HG03442 (cell line): ENCODE data around the gene GPR180.
A peak's percentile ranks its signal among the peaks of the same experiment; 100 is the strongest.
"Not testable (repeated sequence)": the region's sequence is repeated elsewhere in the genome, so short reads cannot be mapped to it uniquely, and the experiment has no call there.

Source experiments
- ATAC-seq: cut with Tn5 transposase; IDR thresholded peaks from one replicate; pipeline ENCODE4 v1.9.1; 2021; ENCODE audit warnings: mild to moderate bottlenecking, moderate library complexity; ENCODE audit not compliant: unreplicated experiment

Gene GPR180

DNA sequence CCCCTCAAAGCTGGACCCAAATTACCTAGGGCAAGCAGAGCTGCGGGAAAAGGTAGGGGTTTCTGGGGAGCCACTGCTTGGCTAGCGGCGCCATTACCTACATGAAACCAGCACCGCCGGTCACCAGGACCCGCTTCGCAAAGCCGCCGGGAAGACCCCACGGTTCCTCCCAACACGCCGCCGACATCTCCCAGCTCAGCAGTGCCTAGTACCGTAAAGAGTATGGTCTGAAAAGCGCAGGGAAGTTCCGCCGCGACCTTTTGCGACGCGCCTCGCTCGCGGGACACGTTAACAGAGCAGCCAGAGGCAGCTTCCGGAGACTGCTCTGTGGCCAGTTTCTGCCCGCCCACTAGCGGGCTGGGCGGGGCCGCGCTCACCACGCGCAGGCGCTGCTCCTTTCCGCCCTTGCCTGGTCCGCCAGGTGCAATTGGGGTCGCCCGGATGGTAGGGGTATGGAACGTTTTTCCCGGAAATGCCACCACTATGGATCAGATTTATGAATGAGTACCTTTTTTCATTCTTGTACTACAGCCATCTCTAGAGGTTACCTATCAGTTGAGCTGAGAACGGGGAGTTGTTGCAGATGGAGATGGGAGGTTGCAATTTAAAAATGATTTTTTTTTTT, 5.6 kb upstream of the GPR180 start, which contains the start of gene TGDS:
Gene TGDS (minus strand): TSS at position 203 of the 625 bp plus-strand sequence. CDS start 16 bp downstream, at position 187.
- peak; percentile 95 for ATAC-seq

DNA sequence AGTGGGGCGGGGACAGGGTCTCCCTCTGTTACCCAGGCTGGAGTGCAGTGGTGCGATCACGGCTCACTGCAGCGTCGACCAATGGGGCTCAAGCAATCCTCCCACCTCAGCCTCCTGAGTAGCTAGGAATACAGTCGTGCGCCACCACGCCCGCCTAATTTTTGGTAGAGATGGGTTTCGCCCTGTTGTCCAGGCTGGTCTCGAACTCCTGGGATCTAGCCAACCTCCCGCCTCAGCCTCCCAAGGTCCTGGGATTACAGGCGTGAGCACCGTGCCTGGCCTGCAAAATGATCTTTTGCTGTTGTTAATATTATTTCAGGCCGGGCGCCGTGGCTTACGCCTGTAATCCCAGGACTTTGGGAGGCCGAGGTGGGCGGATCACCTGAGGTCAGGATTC, 5.1 kb upstream of the GPR180 start:
- no peak for ATAC-seq

DNA sequence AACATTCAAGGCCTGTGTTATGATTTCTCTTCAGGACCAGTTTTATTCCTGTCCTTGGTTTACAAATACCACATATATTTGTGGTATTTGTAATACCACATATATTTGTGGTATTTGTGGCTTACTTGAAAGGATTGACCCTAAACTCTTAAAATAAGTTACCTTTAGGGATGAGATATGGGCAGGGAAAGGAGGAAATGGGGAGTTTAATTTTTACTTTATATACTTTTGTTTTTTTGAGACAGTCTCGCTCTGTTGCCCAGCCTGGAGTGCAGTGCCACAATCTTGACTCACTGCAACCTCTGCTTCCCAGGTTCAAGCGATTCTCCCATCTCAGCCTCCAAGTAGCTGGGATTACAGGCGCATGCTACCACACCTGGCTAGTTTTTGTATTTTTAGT, 3.4 kb upstream of the GPR180 start:
- ATAC-seq, result no peak

DNA sequence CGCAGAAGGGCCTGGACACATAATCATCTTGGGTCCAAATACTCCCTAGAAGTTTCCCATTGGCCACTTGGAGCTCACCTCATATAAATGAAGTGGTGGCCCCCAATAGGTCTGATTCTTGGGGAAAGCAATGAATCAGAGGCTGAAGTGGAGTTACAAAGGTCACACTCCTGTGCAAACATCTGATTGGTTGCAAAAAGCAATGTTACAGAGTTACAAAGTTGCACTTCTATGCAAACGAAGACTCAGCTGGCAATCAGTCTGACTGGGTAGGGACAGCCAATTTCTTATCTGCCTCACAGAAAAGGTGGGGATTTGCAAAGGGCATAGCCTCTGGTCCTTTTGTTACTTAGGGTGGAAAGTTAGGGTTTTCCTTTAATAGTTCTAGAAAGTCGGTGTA, 1.8 kb upstream of the GPR180 start:
- ATAC-seq, result no peak

DNA sequence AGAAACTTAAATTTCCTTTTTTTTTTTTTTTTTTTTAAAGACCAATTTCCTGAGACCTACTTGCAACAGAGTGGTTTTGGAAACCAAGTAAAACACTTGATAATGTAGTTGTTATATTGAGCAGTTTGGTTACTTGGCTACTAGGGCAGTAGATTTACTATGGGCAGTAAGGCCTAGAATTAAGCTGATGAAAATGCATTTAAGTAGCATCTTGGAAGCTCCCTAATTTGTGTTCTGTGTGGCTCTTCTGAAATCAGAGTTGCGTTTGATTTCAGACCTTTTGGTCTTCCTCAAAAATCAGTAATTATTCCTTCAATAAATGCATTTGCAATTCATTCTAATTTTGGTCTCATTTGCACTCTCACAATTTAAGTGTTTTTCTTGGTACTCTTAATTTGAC, 810 bp downstream of the GPR180 start:
- ATAC-seq, result no peak

GRCh38 chr13:94607056-94607455, 5.4 kb downstream of the GPR180 start:
- no peak for ATAC-seq

DNA sequence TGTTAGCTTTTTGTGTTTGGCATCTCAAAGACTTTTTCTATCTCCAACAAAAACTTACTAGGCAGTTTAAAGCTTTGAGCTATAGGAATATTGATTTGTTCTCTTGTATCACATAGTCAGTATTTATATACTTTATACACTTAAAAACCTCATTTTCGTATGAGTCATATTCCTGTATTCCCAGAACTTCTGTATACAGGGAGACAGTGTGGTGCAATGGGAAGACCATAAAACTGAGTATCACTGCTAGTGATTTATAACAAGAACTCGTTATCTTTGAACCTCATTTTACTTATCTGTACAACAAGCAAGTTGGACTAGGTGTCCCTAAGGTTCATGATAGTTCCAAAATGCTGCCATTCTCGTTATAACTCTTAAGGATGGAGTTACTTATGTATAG, 6.3 kb downstream of the GPR180 start:
- no peak for ATAC-seq

DNA sequence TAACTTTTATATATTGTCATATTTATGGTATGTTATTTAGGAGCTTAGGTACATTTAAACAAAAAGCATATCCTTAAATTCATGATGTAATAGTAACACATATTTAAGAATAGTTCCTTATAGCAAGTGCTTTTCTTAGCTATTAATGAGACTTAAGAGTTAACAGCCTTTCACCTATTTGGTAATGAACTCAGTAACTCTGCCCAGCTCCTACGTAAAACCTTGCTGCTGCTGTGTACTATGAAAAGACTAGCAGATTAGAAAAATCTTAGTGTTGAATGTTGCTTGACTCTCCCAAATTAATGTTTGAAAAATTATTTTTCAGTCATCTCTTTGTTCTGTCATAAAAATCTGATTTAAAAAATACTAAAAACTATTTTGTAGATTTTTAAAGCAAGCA, 6.9 kb downstream of the GPR180 start:
- ATAC-seq, result no peak

DNA sequence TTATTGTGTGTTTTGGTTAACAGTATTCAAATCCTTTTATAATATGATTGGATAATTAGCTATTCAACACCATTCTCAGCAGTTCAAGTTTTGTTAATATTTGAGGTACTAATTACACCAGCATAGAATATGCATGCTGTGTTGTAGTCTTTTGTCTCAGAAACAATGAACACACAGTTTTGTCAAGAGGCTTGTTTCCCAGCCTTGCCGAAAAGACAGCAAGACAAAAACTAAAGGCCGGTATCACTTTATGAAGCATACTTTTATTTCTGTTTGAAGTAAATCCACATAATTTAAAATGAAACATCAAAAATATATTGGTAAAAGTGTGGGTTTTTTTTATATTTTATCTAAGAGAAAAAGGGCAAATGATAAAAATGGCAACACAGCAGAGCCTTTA, 7.5 kb downstream of the GPR180 start:
- no peak for ATAC-seq

GRCh38 chr13:94610475-94610874, 8.8 kb downstream of the GPR180 start:
- ATAC-seq, result no peak

DNA sequence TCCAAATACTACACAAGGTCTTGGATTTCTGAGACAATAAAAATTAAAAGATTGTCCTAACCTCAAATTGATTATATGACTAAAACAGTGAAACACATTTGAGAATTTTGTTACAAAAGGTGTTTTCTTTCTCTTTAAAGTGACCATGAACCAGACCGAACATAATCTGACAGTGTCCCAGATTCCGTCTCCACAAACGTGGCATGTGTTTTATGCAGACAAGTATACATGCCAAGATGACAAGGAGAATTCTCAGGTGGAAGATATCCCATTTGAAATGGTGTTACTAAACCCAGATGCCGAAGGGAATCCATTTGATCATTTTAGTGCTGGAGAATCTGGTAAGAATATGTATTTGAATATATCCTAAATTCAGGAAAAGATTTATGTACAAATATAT, 10.4 kb downstream of the GPR180 start:
- no peak for ATAC-seq

DNA sequence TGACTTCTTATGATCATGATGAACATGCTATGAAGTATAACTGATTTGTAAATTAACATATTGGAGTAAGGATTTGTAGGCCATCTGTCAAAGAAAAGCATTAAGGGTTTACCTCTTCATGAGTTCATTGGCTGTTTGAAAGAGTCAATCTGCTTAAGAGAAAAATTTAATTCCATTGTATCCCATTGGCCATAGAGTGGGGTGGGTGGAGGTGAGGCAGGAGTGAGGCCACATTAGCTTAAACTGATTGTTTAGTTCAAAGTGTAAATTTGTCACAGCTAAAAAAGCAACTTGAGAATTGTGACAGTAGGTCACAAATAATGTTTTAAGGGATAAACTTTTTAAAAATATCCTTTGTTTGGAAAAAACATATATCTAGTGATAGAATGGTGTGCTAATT, 11.4 kb downstream of the GPR180 start:
- no peak for ATAC-seq

GRCh38 chr13:94617389-94618000, 15.8 kb downstream of the GPR180 start:
- peak; percentile 47 for ATAC-seq

DNA sequence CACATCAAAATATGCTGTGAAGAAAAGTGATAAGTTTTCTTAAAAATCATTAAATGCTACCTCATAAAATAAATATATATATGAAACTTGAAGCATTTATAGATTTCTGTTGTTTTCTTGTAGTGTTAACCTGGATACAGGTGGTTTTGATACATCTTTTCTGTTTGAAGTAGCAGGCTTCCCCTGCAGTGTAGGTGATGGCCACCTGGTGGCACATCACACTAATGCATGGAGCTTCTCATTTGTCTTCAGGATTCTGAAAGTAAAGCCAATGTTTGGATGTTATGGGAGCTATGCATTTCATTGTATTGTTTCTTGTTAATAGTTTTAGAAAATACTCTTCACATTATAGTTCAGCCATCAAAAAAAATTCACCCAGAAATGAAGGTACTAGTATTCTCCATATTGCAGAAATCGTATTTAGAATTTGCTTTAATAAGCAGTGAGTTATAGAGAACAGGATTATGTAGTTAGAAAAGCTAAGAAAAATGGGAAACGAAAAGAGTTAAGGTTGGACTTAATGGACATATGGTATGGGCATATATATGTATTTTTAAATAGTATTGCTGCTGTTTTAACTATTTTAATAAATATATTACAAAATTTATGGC, 18.7 kb downstream of the GPR180 start:
- peak; percentile 91 for ATAC-seq

DNA sequence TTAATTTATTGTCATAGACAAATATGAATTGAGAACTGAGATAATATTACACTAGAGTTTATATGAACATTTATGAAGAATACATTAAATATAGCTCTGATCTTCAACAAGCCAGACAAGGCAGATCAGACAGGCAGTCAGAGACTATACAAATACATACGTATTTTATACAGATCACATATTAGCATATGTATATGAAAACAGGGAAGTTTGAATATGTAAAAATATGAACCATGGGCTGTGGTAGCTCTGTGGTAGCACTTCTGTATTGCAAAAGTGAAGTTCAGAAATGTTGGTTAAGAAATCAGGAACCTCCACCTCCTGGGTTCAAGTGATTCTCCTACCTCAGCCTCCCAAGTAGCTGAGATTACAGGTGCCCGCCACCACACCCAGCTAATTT, 20.7 kb downstream of the GPR180 start:
- ATAC-seq, result no peak

GRCh38 chr13:94623316-94623715, 21.7 kb downstream of the GPR180 start:
- no peak for ATAC-seq

GRCh38 chr13:94630858-94631257, 29.2 kb downstream of the GPR180 start:
- ATAC-seq, result no peak

DNA sequence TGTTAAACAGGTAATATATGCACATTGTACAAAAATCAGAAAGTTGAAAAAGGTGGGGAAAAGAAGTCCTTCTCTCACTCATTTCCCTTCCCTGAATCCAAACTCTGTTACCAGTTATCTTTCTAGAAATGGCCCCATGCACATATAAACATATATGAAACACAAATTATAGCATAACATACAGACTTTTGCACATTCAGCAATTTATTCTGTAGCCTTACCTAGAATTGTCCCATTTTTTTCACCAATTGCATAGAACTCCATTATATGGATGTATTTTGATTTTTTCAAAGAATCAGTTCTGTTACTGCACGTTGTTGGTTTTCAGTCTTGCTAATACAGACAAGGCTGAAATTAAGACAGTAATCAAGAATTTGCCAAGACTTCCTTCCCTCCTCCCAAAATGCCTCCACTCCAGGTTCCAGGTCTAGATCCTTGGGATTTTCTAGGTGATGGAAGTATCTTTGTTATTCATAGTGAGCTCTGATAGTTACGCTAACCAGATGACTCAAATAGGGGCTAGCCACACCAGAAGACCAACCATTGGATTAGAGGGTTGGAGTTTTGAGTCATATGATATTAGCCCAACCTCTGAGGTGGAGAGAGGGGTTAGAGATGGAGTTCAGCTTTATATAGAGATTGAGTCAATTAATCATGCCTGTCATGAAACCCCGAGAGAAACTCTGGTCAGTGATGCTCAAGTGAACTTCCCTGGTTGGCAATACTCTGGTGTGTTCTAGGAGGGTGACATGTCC, 30.7 kb downstream of the GPR180 start:
- no peak for ATAC-seq

DNA sequence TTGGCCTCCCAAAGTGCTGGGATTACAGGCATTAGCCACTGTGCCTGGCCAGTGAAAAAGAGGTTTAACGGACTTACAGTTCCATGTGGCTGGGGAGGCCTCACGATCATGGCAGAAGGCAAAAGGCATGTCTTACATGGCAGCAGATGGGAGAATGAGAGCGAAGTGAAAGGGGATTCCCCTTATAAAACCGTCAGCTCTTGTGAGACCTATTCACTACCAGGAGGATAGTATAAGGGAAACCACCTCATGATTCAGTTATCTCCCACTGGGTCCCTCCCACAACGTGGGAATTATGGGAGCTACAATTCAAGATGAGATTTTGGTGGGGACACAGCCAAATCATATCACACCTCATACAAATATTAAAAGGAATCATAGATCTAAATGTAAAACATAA, 34.4 kb downstream of the GPR180 start:
- not testable (repeated sequence) for ATAC-seq

DNA sequence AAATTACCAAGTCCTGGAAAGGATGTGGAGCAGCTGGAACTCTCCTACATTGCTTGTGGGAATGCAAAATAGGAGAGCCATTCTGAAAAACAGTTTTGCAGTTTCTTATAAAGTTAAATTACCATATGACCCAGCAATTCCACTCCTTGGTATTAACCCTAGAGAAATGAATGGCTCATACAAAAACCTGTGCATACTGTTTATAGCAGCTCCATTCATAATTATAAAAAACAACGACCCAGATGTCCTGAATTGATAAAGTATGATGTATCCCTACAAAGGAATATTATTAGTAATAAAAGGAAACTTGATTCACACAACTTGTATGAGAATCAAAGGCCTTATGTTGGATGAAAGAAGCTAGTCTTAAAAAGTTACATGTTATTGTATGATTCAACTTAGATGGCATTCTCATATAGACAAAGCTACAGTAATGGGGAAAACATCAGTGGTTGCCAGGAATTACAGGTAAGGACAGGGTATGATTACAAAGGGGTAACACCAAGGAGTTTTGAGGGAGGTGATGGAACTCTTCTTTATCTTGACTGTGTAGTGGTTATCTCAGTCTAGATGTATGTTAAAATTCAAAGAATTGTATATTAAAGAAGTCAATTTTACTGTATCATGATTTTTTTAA, 35.4 kb downstream of the GPR180 start:
- ATAC-seq, result no peak

GRCh38 chr13:94637677-94638076, 36.0 kb downstream of the GPR180 start:
- not testable (repeated sequence) for ATAC-seq
